HG02981 (cell line): ENCODE measurements around the gene SMURF2.

Source experiments
- ATAC-seq: cut with Tn5 transposase; IDR thresholded peaks from one replicate; pipeline ENCODE4 v1.9.1; 2021; ENCODE audit warnings: mild to moderate bottlenecking, moderate library complexity; ENCODE audit not compliant: unreplicated experiment

SMURF2 gene

DNA sequence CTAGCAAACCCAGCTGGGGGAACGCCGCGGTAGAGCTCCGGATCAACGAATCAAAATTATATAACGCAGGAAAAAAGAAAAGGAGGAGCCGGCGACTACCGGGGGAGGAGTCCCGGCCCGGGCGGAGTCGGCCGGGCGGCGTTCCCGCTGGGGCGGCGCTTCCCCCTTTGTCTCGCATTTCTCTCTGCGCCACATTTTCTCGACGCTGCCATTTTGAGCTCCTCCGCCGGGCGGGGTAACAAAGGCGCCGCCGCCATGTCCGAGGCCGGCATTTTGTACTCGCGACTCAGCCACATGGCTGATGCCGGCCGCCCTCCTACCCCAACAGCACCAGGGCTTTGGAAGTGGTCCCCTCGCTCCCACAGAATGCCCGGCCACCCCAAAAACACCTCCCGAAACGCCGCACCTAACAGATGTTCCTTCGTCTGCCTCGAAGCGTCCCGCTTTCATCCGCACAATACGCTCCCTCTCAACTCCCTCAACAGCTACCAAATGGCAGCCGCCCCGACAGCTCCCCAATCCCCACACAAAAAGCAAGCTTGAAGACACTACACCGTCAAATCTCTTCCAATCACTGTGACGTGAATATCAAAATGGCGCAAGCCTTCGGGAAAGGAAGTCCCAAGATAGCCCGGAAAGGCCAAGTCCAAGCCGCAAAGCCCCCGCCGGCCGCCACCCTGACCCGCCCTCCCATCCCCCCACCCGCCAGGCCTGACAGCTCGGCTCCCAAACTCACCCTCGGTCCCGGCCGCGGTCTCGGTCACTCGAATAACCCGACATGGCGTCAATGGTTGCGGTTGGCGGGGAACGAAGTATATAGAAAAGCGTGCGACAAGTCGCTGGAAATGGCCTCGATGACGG, 156.5 kb downstream of the SMURF2 start:
- ATAC-seq = peak; percentile 21

DNA sequence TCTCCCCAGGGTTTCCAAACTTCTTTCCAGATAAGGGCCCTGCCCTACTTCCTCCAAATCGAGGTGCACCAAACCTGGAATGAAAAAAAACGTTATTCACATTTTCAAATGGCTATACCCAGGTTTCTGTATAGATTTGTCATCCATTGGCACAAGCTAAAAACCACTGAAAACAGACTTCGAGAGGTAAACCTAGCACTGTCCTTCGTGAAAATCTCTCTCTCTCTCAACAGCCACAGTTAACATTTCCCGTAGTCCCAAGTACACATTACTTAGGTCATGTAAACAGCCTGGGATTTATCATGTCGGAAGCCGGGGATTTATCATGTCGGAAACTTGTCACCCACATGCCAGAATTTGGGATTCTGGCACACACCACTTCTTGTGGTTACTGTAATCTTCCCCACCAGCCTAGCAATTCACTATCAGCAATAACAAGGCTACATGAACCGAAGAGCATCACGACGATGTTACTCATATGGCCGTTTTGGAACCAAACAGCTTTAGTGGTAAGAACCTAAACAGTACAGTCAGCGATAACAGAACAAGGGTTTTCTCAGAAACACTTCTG, 157.3 kb downstream of the SMURF2 start:
- ATAC-seq = no peak

DNA sequence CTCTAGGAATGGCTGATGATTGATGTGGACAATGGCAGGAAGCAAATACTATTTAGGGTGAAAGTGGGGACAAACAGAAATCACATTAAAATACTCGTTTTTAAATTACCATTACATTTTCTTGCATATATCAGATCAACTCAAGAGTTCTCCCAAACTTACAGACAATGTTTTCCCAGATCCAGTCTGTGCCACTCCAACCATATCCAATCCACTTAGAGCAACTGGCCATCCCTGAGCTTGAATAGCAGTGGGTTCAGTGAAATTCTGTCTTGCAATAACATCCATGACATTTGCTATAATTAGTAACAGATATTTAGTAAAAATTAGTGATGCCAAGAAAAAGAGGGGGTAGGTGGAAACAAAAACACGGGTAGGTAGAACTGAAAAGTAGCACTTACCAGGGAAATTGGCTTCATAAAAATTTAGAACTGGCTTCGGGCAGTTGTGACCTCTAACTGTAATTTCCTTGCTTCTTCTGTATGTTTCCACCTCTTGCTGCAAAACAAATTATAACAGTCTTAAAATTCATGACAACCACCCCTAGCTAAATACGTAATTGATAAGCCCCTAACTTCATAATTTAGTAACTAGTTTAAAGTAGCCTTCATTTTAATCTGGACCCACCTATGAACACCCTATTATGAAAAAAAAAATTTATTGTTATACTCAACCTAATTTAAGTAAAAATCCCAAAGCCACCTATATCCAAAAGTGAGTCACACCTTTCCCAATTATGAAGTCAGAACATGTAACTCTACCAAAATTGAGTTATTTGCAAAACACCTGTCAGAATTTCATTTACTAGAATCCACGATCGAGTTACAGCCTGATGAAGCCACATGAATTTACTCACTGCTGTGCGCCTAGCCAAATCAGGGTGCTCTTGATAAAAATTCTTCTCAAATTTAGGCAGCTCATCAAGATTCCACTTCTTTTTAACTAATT, 158.0 kb downstream of the SMURF2 start:
- no peak for ATAC-seq

DNA sequence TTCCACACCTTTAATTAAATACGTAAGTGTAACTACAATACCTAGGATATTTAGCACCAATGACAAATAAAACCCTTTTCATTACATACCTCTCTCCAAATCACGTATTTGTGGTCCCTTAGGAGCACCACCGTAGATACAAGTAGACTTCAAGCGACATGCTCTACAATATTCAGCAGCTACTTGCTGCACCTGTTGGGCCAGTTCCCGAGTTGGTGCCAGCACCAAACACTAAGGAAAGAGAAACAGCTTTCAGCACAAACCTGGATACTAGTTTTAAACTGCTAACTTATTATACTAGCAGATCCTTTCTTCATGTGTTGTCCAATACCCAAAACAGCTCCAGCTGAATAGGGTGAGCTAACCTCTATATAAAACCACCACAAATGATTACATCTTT, 158.8 kb downstream of the SMURF2 start:
- ATAC-seq = no peak

DNA sequence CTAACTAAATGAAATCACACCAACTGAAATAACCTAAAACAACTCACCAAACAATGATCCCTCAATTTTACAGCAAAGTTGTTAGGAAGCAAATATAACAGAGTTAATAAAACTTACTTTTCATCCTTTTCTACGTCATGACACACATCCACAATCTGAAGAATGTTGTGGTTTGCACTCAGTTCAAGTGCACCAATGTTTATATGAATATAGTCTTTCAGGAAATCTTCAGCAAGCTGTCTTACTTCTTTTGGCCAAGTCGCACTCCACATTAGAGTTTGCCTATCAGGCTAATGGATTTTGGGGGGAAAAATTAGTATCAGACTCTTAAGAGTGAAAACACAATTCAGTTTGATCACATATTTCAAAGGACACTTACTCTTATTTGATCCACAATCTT, 159.3 kb downstream of the SMURF2 start:
- no peak for ATAC-seq

DNA sequence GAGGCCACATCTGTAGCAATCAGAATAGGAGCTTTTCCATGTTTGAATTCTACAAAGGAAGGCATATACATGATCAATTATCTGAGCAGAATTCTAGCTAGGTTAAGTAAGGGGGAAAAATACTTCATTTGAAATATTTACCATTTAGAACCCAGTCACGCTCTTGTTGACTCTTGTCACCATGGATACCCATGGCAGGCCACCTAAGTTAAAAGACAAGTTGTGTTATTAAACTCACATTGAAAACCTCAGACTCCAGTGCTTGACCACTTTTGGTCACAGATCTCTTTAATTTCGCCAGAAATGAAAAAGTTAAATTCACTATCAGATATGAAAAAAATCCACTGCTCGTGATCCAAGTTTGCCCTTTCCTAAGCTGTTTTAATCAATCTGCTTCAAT, 160.1 kb downstream of the SMURF2 start:
- ATAC-seq = no peak

DNA sequence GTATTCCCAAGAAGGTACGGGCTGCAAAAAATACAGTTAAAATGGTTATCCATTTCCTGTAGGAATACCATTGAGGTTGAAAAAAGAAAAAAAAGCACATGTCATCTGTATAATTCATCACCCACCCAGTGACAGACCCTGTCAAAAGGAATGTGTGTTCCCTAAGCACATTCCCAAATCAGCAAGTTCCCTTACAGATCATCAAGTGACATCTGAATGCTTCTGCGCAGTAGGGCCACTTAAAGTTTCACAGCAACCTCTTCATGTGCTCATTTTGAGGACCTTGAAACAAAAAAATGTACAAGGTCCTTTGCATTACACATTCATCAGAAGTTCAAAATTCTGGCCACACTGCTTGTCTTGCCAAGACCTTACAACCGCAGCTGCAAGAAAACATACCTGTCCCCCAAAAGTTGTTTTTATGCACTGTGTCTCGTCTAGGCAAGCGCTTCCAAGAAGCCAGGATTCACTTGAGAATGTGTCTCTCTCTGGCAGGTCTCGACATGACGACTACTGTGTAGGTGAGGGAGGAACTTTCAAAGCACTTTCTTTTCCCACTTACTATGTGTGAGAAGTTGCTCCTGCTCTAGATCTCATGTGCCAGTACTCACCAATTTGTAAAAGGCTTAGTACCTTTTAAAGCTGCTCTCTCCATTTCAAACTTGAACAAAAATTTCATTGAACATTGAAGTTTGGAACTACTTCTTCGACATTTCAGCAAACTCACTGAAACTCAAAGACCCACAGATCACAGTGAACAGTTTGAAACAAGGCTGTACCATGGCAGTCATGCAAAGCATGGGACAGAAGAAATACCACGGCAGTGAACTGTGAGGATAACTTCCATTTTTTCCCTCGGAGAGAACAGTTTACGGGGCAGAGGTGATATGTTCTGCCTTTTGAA, 161.0 kb downstream of the SMURF2 start:
- no peak for ATAC-seq

DNA sequence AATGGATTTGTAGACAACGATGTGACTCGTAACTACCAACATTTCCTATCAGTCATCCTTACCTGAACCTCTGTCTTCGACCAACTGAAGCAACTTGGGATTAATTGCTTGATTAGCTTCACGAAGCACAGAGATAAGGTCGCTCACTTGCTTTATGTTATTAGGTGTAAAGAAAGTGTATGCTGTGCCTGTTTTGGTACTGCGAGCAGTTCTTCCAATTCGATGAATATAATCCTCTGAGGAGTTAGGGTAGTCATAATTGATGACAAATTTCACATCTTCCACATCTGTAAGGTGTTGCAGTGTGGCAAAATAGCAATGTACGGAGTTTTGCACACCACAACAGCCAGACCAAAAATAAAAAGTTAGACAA, 161.6 kb downstream of the SMURF2 start:
- no peak for ATAC-seq

DNA sequence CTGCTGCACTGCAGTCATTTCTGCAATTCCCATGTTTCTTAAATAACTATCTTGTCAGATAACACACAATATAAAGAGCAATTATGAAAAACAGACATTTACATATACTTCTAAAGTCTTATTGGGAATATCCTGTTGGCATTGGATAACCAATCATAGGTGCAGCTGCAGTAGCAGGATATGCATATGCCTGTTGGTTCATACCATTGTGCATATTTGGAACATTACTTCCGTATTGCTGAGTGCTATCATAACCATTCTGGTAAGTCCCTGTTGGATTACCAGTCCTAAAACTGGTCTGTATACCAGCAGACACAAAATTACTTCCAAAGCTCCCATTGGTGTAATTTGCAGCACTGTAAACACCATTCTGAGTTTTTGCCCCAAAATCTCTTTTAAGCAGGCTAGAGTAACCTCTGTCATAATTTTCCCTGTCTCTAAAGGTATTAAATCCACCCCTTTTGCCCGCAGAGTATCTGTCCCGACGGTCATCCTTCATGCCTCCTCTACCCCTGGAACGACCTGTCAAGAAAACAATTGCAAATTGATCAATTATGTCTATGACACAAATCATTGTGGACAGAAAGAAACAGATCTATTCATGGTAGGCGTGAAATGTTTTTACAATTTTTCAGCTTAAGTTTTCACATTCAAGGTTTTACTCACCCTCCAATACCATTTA, 162.2 kb downstream of the SMURF2 start:
- ATAC-seq = no peak

DNA sequence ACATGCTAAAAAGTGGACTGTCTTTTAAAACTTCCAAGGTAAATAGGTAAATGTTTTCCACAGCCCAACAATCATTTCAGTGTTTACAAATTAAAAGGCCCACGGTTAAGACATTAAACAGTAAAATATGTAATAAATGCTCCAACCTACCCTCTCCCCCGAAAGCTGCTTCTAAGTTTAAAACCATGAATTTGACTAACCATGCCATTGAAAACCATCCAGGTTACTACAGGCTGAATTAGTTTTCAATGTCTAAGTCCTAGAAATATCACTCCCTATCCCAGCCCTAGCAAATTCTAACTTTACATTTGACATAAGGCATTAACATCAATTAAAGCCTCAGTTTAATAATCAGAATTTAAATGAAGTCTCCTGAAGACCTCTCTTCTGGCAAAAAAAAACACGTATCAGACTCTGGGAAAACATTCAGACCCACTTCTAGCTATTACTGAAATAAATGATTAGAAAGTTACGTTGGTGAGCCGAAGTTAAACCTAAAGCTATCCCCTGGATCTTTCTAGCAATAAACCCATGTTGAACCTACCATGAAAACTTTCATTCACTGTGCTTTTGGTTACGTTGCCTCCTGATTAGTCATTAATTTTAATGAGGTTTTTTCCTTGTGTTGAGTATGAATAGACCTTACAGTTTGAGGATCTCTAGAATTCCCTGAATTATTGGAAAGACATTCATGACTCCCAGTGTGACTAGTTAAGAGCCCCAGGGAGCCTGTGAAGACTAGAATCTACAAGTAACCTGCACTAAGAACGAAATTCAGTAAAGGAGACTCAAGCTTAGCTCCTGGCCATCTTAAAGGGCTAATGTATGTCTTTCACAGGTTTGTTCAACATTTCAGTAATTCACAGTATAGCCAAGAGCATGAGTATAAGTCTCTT, 163.6 kb downstream of the SMURF2 start:
- ATAC-seq = no peak

DNA sequence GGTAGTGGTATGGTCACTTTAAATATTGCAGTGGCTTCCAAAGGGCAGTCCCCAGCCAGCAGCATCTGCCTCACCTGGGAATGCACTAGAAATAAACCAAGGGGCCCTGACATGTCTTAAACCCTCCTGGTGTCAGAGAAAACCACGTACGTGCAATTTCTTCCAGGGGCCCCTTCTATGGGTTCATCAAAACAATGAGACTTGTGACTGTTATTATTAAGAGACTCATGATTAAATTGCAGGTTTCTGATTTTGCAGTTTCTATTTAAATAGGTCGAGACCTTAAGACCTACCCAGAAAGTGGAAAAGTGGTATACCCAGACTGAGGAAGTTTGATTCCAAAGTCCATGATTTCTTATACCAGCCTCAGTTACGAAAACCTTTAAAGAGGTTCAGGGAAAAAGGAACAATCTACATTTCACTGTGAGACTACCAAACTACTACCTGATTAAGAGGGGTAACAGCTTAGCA, 164.5 kb downstream of the SMURF2 start:
- no peak for ATAC-seq

DNA sequence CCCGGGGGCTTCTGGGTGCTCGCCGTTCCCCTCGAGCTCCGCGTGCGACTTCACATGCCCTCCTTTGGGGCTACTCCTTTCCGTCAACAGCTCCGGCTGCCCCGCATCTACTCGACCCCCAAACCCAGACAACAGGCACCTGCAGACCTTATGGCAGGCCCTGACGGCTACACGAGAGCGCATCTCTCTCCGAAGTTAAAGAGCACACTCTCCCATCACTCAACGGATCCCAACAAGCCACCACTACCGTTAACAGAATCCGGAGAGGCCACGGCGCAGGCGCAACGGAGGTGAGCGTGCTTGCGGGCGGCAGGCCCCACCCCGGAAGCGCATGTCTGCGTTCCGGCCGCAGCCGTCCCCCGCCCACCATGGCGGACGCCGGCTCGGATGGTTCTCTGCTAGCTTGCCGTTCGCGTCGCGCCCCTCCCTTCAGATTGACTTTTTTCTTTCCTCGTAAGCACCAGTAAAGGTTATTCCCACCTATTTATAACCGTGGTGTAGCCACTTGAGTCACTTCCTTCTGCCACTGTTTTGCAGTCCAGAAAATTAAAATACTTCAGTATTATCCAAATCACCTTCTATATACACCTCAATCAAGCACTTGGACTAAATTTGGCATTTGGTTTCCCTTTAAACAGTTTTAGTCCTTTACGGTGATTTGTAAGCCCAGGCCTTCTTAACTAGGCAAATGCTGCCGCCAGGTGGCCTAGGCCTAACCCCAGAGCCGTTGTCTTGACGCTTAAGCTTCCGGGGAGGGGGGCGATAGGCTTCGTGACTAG, 165.1 kb downstream of the SMURF2 start, which contains the start of gene POLG2:
Gene POLG2 (minus strand): TSS at position 269 of the 779 bp plus-strand sequence. CDS start 86 bp downstream, at position 183.
- peak; percentile 77 for ATAC-seq

DNA sequence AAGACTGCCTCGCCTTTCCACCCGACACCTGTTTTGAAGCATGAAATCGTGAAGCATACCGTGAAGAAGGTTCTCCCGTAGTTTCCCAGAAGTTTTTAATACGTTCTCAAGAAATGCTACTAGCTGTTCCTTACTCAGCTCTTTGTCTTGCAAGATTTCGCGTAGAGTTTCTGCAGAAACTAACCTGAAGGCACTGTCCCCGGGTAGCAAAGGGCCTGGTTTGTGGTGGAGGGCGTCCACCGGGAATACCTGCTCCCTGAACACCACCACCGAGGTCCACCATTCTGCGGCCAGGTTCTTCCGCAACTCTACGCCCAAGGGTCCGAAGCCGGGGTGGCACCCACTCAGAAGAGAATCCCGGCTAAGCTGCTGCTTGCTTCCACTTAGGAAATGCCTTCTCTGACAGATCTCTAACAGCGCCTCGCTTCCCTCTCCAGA, 165.7 kb downstream of the SMURF2 start:
- ATAC-seq = no peak
